CD14-positive monocyte (primary cell): ENCODE data around the gene CAMTA1. TPM values are rescaled to one million over a fixed set of nuclear protein-coding genes. Genes with fewer than 3 reads are reported as not detected.

Experiments
- DNase-seq, 3 donors: peaks; one replicate each; pipeline ENCODE4 v3.0.0-alpha.2; 2011 to 2022
- H2AFZ ChIP-seq: 2 replicates; pipeline ENCODE4 v1.6.0; 2012; ENCODE audit warnings: mild to moderate bottlenecking, low read depth, low read length, inconsistent platforms; ENCODE audit not compliant: insufficient read depth, poor library complexity, severe bottlenecking
- H3K27ac ChIP-seq, 2 donors: 1 replicate in 1 of 2; 2 replicates in 1 of 2; pipeline ENCODE4 v1.5.1; 2012 to 2013; ENCODE audit warnings: low read length in 2 of 2, control low read depth in 1 of 2, inconsistent platforms in 1 of 2, low read depth in 1 of 2, mild to moderate bottlenecking in 1 of 2
- H3K27me3 ChIP-seq, 2 donors: one replicate each; pipeline versions ENCODE4 v1.6.0 to v1.6.1; 2011 to 2013; ENCODE audit warnings: low read length in 2 of 2; ENCODE audit not compliant: control insufficient read depth in 2 of 2, insufficient read depth in 2 of 2
- H3K36me3 ChIP-seq, 2 donors: replicated peaks in 1 of 2; 1 replicate in 1 of 2; 2 replicates in 1 of 2; pipeline versions ENCODE4 v1.5.1 to v1.6.1; 2012 to 2013; ENCODE audit warnings: low read length in 2 of 2, control low read depth in 1 of 2, inconsistent platforms in 1 of 2, mild to moderate bottlenecking in 1 of 2; ENCODE audit not compliant: insufficient read depth in 2 of 2, control insufficient read depth in 1 of 2
- H3K4me1 ChIP-seq, 2 donors: 1 replicate in 1 of 2; 2 replicates in 1 of 2; pipeline versions ENCODE4 v1.5.1 to v1.6.1; 2012 to 2013; ENCODE audit warnings: low read length in 2 of 2, control low read depth in 1 of 2, inconsistent platforms in 1 of 2, mild to moderate bottlenecking in 1 of 2, moderate library complexity in 1 of 2; ENCODE audit not compliant: insufficient read depth in 2 of 2, control insufficient read depth in 1 of 2
- H3K4me2 ChIP-seq: replicated peaks from 2 replicates; pipeline ENCODE3; 2012; ENCODE audit warnings: low read length, moderate library complexity, mild to moderate bottlenecking; ENCODE audit not compliant: poor library complexity, severe bottlenecking; ENCODE audit errors: extremely low read depth
- H3K4me3 ChIP-seq, 3 experiments: fragments of 200-600 bp in 1 of 3; sonication (generic) in 1 of 3; replicated peaks in 1 of 3; 1 replicate in 2 of 3; 2 replicates in 1 of 3; pipeline ENCODE4 v1.5.1; 2011 to 2013; ENCODE audit warnings: low read length in 3 of 3, mild to moderate bottlenecking in 3 of 3, control low read depth in 2 of 3, low read depth in 2 of 3, inconsistent platforms in 1 of 3, moderate library complexity in 1 of 3
- H3K79me2 ChIP-seq: 2 replicates; pipeline ENCODE4 v1.6.0; 2012; ENCODE audit warnings: mild to moderate bottlenecking, control low read depth, inconsistent platforms, low read length, moderate library complexity; ENCODE audit not compliant: insufficient read depth
- H3K9ac ChIP-seq: 2 replicates; pipeline ENCODE4 v1.6.0; 2017; ENCODE audit warnings: low read length, mild to moderate bottlenecking; ENCODE audit not compliant: insufficient read depth, poor library complexity, severe bottlenecking
- H3K9me3 ChIP-seq, 2 donors: replicated peaks in 1 of 2; 1 replicate in 1 of 2; 2 replicates in 1 of 2; pipeline versions ENCODE4 v1.5.1 to v1.6.1; 2012 to 2013; ENCODE audit warnings: low read length in 2 of 2, control low read depth in 1 of 2; ENCODE audit not compliant: control insufficient read depth in 1 of 2, insufficient read depth in 1 of 2
- H4K20me1 ChIP-seq: 2 replicates; pipeline ENCODE4 v1.6.0; 2012; ENCODE audit warnings: mild to moderate bottlenecking, low read length, control low read depth, moderate library complexity; ENCODE audit not compliant: insufficient read depth
- H3K27ac Mint-ChIP-seq, 7 donors: one replicate each; pipeline ENCODE4 v1.8.0; 2020; ENCODE audit warnings: mild to moderate bottlenecking in 7 of 7, mixed read lengths in 7 of 7, moderate library complexity in 6 of 7, inconsistent platforms in 2 of 7
- H3K27me3 Mint-ChIP-seq, 3 donors: one replicate each; pipeline ENCODE4 v1.8.0; 2021 to 2022; ENCODE audit warnings: low read depth in 3 of 3, mild to moderate bottlenecking in 3 of 3, mixed read lengths in 3 of 3, moderate library complexity in 3 of 3, inconsistent platforms in 1 of 3
- H3K36me3 Mint-ChIP-seq, 2 donors: one replicate each; pipeline ENCODE4 v1.8.0; 2020; ENCODE audit warnings: mixed read lengths in 2 of 2, inconsistent platforms in 1 of 2, mild to moderate bottlenecking in 1 of 2
- H3K4me1 Mint-ChIP-seq: one replicate; pipeline ENCODE4 v1.8.0; 2020; ENCODE audit warnings: mild to moderate bottlenecking, mixed read lengths
- H3K4me3 Mint-ChIP-seq, 2 donors: one replicate each; pipeline ENCODE4 v1.8.0; 2020; ENCODE audit warnings: mild to moderate bottlenecking in 2 of 2, mixed read lengths in 2 of 2, moderate library complexity in 1 of 2
- H3K9me3 Mint-ChIP-seq, 7 donors: one replicate each; pipeline ENCODE4 v1.8.0; 2020 to 2022; ENCODE audit warnings: mixed read lengths in 7 of 7, mild to moderate bottlenecking in 6 of 7, moderate library complexity in 6 of 7, inconsistent platforms in 2 of 7
- WGBS: methylation state at CpG from one replicate; pipeline ENCODE4 v1.1.5; 2013; ENCODE audit warnings: missing lambda C conversion rate; ENCODE audit not compliant: insufficient coverage; 5-methylcytosine and 5-hydroxymethylcytosine counted together
- intact Hi-C, 2 donors: fragments of 100-400 bp; cut with micrococcal nuclease; formaldehyde crosslinking; loops; one replicate each; pipeline versions ENCODE4 v1.15.0 to v1.15.1; 2023
- polyA plus RNA-seq, 3 donors: library from polyadenylated mRNA; depleted of rRNA in 1 of 3; unstranded in 2 of 3; stranded (reverse) in 1 of 3; fragments of 300-500 nt in 2 of 3; fragments of >200 nt in 1 of 3; fragmentation: Illumina TruSeq in 2 of 3; gene quantifications; 1 replicate in 2 of 3; 2 replicates in 1 of 3; pipeline ENCODE4 v1.2.3, GENCODE V29; 2012 to 2021
- TF ChIP-seq, protein P1 (sequence below): fragments of 200-600 bp; IDR thresholded peaks from one replicate; pipeline ENCODE4 v1.8.0; 2022; ENCODE audit warnings: antibody characterized with exemption, mild to moderate bottlenecking

Gene CAMTA1
- polyA plus RNA-seq, 3 donors, result 52.0 to 89.6 (median 78.3) TPM

GRCh38 chr1:7429290-7429689, 644.0 kb downstream of the CAMTA1 start:
- TF ChIP-seq, protein P1, sequence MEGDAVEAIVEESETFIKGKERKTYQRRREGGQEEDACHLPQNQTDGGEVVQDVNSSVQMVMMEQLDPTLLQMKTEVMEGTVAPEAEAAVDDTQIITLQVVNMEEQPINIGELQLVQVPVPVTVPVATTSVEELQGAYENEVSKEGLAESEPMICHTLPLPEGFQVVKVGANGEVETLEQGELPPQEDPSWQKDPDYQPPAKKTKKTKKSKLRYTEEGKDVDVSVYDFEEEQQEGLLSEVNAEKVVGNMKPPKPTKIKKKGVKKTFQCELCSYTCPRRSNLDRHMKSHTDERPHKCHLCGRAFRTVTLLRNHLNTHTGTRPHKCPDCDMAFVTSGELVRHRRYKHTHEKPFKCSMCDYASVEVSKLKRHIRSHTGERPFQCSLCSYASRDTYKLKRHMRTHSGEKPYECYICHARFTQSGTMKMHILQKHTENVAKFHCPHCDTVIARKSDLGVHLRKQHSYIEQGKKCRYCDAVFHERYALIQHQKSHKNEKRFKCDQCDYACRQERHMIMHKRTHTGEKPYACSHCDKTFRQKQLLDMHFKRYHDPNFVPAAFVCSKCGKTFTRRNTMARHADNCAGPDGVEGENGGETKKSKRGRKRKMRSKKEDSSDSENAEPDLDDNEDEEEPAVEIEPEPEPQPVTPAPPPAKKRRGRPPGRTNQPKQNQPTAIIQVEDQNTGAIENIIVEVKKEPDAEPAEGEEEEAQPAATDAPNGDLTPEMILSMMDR, result no peak
- Mint-ChIP-seq H3K27me3 (peaks cover 0 to 2% (median 0%) of the 10 kb centered on the region in 3 donors), H3K27ac (no peak overlapping the region), H3K36me3 (no peaks in the 10 kb centered on the region), H3K9me3 (peaks cover 0 to 5% (median 2%) of the 10 kb centered on the region in 7 donors), H3K4me1 (no peaks in the 10 kb centered on the region), H3K4me3 (no peak overlapping the region)
- Histone ChIP-seq H3K4me3 (no peak overlapping the region), H3K36me3 (no peaks in the 10 kb centered on the region), H3K9me3 (no peaks in the 10 kb centered on the region), H3K4me2 (no peak overlapping the region), H3K27ac (no peak overlapping the region), H3K4me1 (no peaks in the 10 kb centered on the region), H3K27me3 (no peaks in the 10 kb centered on the region), H3K79me2 (no peaks in the 10 kb centered on the region), H3K9ac (no peak overlapping the region), H2AFZ (no peak overlapping the region), H4K20me1 (no peaks in the 10 kb centered on the region)
- WGBS, result 100% methylated on average over 3 of the region's 3 CpGs
- no peak for DNase-seq
- intact Hi-C loops, result no loop called here

DNA sequence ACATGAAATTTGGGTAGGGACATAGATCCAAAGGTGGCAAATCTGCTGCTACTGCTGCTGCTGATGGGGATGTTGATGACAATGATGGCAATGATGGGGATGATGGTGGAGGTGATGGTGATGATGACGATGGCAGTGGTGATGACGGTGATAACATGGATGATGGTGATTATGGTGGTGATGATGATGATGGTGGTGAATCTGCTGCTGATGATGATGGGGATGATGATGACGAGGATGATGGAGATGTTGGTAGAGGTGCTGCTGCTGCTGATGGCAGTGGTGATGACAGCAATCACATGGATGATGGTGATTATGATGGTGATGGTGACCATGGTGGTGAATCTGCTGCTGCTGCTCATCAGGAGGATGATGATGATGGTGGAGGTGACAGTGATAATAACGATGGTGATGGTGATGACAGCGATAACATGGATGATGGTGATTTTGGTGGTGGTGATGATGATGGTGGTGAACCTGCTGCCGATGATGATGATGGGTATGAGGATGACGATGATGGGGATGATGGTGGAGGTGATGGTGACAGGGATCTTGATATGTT, 644.9 kb downstream of the CAMTA1 start:
- Mint-ChIP-seq H3K36me3 (no peaks in the 10 kb centered on the region), H3K27ac (no peak overlapping the region), H3K27me3 (peaks cover 0 to 3% (median 0%) of the 10 kb centered on the region in 3 donors), H3K4me3 (no peak overlapping the region), H3K9me3 (peaks cover 0 to 5% (median 2%) of the 10 kb centered on the region in 7 donors), H3K4me1 (no peaks in the 10 kb centered on the region)
- Histone ChIP-seq H3K27me3 (no peaks in the 10 kb centered on the region), H3K36me3 (no peaks in the 10 kb centered on the region), H3K4me1 (no peaks in the 10 kb centered on the region), H4K20me1 (no peaks in the 10 kb centered on the region), H2AFZ (no peak overlapping the region), H3K79me2 (no peaks in the 10 kb centered on the region), H3K4me2 (no peak overlapping the region), H3K9me3 (no peaks in the 10 kb centered on the region), H3K4me3 (no peak overlapping the region), H3K27ac (no peak overlapping the region), H3K9ac (no peak overlapping the region)
- TF ChIP-seq, protein P1, result no peak
- intact Hi-C loops, result no loop called here
- WGBS, result 93% methylated on average over 6 of the region's 7 CpGs
- DNase-seq, result no peak
